RWPE1 (cell line): ENCODE results near the gene MEGF8.

Experiments
- CTCF ChIA-PET: fragments of 350-600 bp; sonication (Branson Sonifier 250); formaldehyde crosslinking; extraction: SDS; loops from one replicate; lab custom pipeline; 2021; lab: Yijun Ruan, JAX
- POLR2A ChIA-PET: fragments of 400-600 bp; formaldehyde crosslinking; extraction: SDS; loops from one replicate; lab custom pipeline; 2020; ENCODE audit warnings: antibody characterized with exemption; ENCODE audit not compliant: low non-redundant PET; lab: Yijun Ruan, JAX
- DNase-seq: peaks from one replicate; pipeline ENCODE4 v3.0.0; 2012; ENCODE audit warnings: low spot score
- H3K27ac ChIP-seq: fragments of 450-650 bp; 2 replicates; pipeline ENCODE4 v1.5.1; 2017
- TF ChIP-seq, protein P1 (sequence below): fragments of 450-650 bp; conservative IDR thresholded peaks from 2 replicates; pipeline ENCODE4 v1.5.1; 2017; ENCODE audit warnings: low read depth, mild to moderate bottlenecking

Gene MEGF8, protein sequence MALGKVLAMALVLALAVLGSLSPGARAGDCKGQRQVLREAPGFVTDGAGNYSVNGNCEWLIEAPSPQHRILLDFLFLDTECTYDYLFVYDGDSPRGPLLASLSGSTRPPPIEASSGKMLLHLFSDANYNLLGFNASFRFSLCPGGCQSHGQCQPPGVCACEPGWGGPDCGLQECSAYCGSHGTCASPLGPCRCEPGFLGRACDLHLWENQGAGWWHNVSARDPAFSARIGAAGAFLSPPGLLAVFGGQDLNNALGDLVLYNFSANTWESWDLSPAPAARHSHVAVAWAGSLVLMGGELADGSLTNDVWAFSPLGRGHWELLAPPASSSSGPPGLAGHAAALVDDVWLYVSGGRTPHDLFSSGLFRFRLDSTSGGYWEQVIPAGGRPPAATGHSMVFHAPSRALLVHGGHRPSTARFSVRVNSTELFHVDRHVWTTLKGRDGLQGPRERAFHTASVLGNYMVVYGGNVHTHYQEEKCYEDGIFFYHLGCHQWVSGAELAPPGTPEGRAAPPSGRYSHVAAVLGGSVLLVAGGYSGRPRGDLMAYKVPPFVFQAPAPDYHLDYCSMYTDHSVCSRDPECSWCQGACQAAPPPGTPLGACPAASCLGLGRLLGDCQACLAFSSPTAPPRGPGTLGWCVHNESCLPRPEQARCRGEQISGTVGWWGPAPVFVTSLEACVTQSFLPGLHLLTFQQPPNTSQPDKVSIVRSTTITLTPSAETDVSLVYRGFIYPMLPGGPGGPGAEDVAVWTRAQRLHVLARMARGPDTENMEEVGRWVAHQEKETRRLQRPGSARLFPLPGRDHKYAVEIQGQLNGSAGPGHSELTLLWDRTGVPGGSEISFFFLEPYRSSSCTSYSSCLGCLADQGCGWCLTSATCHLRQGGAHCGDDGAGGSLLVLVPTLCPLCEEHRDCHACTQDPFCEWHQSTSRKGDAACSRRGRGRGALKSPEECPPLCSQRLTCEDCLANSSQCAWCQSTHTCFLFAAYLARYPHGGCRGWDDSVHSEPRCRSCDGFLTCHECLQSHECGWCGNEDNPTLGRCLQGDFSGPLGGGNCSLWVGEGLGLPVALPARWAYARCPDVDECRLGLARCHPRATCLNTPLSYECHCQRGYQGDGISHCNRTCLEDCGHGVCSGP (N-terminal part only)

DNA sequence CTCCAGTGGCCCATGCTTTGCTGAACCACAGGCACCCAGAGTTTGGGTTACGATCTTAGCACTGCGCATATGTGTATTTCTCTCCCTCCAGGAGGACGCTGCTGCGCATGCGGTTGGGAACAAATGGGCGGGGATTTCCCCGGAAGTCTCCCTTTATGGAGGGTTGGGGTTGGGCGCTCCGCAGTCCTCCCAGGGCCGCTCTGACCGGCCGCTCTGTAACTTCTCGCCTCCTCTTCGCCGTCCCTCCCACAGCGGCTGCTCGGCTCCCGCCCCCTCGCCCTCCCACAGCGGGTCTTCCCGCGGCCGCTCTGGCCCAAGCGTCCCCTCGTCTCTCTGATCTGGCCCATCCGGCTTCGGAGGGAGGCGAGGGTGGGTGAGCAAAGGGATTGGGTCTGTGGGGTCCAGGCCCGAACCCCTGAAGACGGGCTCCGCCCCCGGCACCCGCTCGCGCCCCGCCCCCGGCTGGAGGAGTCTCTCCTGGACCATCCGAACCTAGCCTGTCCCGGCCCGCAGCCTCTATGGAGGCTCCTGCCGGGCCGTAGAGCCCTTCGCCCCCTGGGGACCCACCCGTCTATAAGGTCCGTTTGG lies at the start of gene MEGF8:
TSS of gene MEGF8 (plus strand) at position 328 of the 588 bp plus-strand sequence. CDS start 609 bp downstream, outside the sequence.
- TF ChIP-seq, protein P1, sequence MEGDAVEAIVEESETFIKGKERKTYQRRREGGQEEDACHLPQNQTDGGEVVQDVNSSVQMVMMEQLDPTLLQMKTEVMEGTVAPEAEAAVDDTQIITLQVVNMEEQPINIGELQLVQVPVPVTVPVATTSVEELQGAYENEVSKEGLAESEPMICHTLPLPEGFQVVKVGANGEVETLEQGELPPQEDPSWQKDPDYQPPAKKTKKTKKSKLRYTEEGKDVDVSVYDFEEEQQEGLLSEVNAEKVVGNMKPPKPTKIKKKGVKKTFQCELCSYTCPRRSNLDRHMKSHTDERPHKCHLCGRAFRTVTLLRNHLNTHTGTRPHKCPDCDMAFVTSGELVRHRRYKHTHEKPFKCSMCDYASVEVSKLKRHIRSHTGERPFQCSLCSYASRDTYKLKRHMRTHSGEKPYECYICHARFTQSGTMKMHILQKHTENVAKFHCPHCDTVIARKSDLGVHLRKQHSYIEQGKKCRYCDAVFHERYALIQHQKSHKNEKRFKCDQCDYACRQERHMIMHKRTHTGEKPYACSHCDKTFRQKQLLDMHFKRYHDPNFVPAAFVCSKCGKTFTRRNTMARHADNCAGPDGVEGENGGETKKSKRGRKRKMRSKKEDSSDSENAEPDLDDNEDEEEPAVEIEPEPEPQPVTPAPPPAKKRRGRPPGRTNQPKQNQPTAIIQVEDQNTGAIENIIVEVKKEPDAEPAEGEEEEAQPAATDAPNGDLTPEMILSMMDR = peak; percentile 86; the same call in 1 of the 2 replicates

DNA sequence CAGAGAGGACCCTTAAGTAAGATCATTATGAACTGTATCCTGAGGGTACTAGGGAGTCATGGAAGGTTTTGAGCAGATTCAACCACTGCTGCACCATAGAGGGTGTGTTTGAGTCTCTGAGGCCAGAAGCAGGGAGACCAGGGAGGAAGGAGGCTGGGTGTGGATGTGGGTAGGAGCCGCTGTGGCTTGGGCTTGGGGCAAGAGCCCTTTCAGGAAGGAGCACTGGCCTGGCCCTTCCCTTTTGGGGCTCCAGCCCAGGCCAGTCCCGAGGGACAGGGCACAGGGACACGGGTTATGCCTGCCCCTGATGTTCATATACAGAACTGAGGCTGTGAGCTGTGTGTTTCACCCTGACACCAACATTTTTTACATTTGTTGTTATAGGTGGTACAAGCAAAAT lies 49.2 kb upstream of the MEGF8 start:
- CTCF ChIA-PET = no interaction called here

More for the DNA sequence above, at the start of gene MEGF8:
- ChIA-PET POLR2A (no interaction called here), CTCF (no interaction called here)
- peak within 1 kb of the TSS; percentile 78 for H3K27ac ChIP-seq
- peak; percentile 98 for DNase-seq

DNA sequence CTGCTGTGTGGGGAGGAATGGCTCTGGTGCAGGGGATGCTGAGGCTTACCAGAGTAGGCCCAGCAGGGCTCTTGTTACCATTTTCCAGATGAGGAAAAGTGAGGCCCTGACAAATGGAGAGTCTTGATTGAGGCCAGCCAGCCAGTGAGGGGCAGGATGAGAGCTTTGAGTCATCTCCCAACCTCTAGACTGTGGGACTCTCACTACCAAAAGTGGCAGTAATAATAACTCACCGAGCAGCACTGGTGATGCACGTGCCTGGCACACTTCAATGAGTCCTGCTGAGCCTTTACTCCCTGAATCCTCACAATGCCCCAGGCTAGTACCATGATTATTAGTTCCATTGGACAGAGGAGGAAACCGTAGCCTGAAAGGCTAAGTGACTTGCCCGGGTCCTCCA lies 48.6 kb upstream of the MEGF8 start:
- POLR2A ChIA-PET = no interaction called here
- DNase-seq = no peak
- CTCF ChIA-PET = no interaction called here
- TF ChIP-seq, protein P1 = no peak
- peak overlapping the region; percentile 100 for H3K27ac ChIP-seq

More for the DNA sequence above, 49.2 kb upstream of the MEGF8 start:
- POLR2A ChIA-PET = no interaction called here
- peak overlapping the region; percentile 100 for H3K27ac ChIP-seq
- DNase-seq = no peak
- TF ChIP-seq, protein P1 = no peak

DNA sequence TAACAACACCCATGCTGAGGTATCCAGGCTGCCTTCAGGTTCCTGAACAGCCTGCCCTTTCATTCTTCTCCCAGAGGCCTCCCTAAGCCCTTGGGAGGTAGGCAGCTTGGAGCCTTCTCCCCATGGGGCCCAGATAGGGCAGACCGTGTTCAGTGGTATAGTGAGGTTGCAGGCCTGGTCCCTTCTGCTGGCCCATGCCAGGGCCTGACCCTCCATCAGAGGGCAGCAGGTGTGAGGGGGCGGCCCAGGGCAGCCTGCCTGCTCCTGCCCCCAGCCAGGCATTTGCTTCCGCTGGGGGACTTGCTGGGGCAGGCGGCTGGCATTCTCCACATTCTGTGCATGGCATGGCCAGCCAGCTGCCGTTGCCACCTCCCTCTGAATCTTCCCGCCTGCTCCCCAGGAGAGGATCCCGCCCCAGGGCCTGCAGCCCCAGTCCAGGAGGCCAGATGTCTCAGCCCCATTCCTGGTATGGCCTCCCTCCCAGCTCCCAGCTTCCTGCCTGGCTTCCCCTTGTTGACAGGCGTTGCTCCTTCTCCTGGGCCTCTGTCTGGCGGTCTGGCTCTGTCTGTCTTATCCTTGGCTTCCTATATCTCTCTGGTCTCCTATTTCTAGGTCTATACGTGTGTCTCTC lies 47.5 kb upstream of the MEGF8 start:
- H3K27ac ChIP-seq = peak overlapping the region; percentile 100
- ChIA-PET CTCF (interaction anchor here (0.6 to 2.7 kb wide), 7 partner anchors 10 to 167 kb away, joined by 3 to 15 read pairs (median 3); no protein-coding TSS in a partner anchor), POLR2A (interaction anchor here (0.8 to 1.9 kb wide), 3 partner anchors 24 to 35 kb away, joined by 3 to 4 read pairs (median 3); partner anchors contain the start of gene PAFAH1B3)
- TF ChIP-seq, protein P1 = peak; percentile 38
- DNase-seq = peak; percentile 67

DNA sequence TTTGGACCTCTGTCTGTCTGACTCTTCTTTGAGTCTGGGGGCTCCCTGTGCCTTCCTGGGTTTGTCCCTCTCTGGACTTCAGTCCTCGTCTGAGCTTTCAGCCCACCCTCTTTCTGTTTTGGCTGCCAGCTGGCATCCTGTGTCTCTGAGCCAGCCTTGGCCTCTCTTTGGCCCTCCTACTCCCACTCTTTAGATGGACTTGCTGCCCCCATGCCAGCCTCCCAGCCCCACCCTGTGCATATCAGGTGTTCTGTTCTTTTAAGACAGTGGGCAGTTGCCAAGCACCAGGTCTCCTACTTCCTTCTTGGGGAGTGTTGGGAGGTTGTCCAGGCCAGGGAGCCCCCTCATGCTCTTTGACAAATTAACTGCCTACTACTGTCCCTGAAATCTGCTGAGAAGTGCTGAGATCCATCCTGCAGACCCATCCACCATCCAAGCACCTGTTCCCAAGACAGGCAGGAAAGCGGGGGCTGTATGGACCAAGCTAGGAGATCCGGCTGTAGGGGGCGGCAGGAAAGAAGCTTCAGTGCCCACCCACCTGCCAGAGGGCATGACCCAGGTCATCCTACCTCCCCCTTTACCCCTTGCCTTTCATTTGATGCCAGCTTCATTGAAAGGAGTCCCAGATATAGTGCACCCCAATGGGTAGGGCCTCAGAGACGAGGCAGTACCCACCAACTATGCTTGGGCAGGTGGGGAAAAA lies 46.8 kb upstream of the MEGF8 start:
- CTCF ChIA-PET = interaction anchor here (0.7 to 2.7 kb wide), 8 partner anchors 8 to 168 kb away, joined by 3 to 15 read pairs (median 8); no protein-coding TSS in a partner anchor
- POLR2A ChIA-PET = interaction anchor here (0.8 to 1.9 kb wide), 3 partner anchors 24 to 36 kb away, joined by 3 to 4 read pairs (median 3); partner anchors contain the start of gene PAFAH1B3
- TF ChIP-seq, protein P1 = no peak
- peak overlapping the region; percentile 100 for H3K27ac ChIP-seq
- no peak for DNase-seq
